Measurements from ENCODE around the gene HSPA4L. TPM values are rescaled to one million over a fixed set of nuclear protein-coding genes. Genes with fewer than 3 reads are reported as not detected.

The HSPA4L gene
- total RNA-seq, 2 donors from 2014 or later: 4.9 to 5.4 TPM

- no peaks in the 10 kb centered on the region for H3K36me3 ChIP-seq
- no peaks in the 10 kb centered on the region for H3K27me3 ChIP-seq
- TF ChIP-seq, protein P1, sequence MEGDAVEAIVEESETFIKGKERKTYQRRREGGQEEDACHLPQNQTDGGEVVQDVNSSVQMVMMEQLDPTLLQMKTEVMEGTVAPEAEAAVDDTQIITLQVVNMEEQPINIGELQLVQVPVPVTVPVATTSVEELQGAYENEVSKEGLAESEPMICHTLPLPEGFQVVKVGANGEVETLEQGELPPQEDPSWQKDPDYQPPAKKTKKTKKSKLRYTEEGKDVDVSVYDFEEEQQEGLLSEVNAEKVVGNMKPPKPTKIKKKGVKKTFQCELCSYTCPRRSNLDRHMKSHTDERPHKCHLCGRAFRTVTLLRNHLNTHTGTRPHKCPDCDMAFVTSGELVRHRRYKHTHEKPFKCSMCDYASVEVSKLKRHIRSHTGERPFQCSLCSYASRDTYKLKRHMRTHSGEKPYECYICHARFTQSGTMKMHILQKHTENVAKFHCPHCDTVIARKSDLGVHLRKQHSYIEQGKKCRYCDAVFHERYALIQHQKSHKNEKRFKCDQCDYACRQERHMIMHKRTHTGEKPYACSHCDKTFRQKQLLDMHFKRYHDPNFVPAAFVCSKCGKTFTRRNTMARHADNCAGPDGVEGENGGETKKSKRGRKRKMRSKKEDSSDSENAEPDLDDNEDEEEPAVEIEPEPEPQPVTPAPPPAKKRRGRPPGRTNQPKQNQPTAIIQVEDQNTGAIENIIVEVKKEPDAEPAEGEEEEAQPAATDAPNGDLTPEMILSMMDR (IDR thresholded peaks at IDR 0.05): no peak
- no peak overlapping the region for H3K4me3 ChIP-seq
- H3K9me3 ChIP-seq: no peaks in the 10 kb centered on the region
- DNase-seq (ENCODE audit: low spot score): no peak
- peaks cover 0 to 7% of the 10 kb centered on the region in 2 donors for H3K4me1 ChIP-seq
- H3K27ac ChIP-seq: no peak overlapping the region
Measured at GRCh38 chr4:127778102-127778501, 4.0 kb upstream of the HSPA4L start.

- H3K9me3 ChIP-seq: no peaks in the 10 kb centered on the region
- H3K27ac ChIP-seq: no peak overlapping the region
- no peak overlapping the region for H3K4me3 ChIP-seq
- DNase-seq (ENCODE audit: low spot score): no peak
- H3K27me3 ChIP-seq: no peaks in the 10 kb centered on the region
- no peaks in the 10 kb centered on the region for H3K36me3 ChIP-seq
- H3K4me1 ChIP-seq: peaks cover 0 to 21% of the 10 kb centered on the region in 2 donors
- TF ChIP-seq, protein P1 (IDR thresholded peaks at IDR 0.05): no peak
Measured at GRCh38 chr4:127780598-127780997, 1.5 kb upstream of the HSPA4L start.

- peak; percentile 66 for DNase-seq (ENCODE audit: low spot score)
- peak overlapping the region; percentile 61 to 75 for H3K4me3 ChIP-seq
- H3K36me3 ChIP-seq: no peaks in the 10 kb centered on the region
- no peaks in the 10 kb centered on the region for H3K27me3 ChIP-seq
- peak overlapping the region; percentile 74 to 86 for H3K27ac ChIP-seq
- H3K4me1 ChIP-seq: peaks cover 0 to 21% of the 10 kb centered on the region in 2 donors
- H3K9me3 ChIP-seq: no peaks in the 10 kb centered on the region
- TF ChIP-seq, protein P1 (IDR thresholded peaks at IDR 0.05): no peak
Measured at GRCh38 chr4:127781300-127782024, 660 bp upstream of the HSPA4L start.

DNA sequence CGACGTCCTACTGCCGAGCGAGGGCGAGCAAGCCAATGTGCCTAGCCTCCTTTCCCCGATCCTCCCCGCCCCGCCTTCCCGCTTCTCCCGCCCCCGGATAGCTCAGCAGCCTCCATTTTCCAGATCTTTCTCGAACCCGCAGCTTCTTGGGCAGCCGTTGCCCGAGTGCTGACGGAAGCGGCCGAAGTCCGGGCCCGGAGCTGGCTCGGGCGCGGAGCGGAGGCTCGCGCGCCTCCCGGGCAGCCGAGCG, 172 bp upstream of the HSPA4L start:
- Histone ChIP-seq H3K27ac (peak overlapping the region; percentile 74 to 86), H3K4me3 (peak overlapping the region; percentile 61 to 75), H3K4me1 (peaks cover 0 to 21% of the 10 kb centered on the region in 2 donors), H3K27me3 (no peaks in the 10 kb centered on the region), H3K36me3 (no peaks in the 10 kb centered on the region), H3K9me3 (no peaks in the 10 kb centered on the region)
- peak; percentile 76 for DNase-seq (ENCODE audit: low spot score)
- TF ChIP-seq, protein P1 (IDR thresholded peaks at IDR 0.05): no peak

DNA sequence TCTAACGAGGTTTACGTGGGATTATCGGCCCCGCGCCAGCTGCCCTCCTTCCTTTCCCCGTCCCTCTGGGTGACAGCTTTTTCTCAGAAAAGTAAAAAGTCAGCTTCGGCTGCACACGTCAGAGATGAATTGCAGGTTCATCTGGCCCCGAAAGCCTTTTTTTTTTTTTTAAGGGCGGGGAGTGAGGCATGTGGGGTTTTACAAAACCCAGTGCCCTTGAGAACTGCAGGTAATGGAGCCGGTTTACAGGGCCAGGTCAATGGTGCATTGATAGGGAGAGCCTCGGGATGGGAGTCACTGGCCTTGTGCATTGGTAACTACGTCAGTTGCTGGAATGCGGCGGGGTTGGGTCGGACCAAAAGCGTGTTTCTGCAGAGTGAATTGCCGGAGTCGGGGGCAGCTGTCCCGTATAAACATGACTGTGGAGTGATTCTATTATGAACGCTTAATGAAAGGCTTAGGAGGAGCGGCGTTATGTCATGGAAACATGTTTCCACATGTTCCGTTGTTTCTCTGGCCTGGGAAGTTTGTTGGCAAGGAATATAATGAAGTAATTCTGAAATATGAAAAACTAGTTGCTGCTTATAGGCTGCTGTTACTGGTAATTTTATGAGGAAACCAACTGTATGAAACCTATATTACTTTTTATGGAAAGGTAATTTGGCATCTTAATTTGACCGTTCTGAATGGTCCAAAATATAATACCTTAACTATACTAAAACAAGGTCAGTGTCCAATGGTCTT, 1.1 kb downstream of the HSPA4L start:
- H3K27me3 ChIP-seq: no peaks in the 10 kb centered on the region
- peak overlapping the region; percentile 74 to 86 for H3K27ac ChIP-seq
- H3K36me3 ChIP-seq: no peaks in the 10 kb centered on the region
- peak; percentile 86 for DNase-seq (ENCODE audit: low spot score)
- peak overlapping the region; percentile 61 to 75 for H3K4me3 ChIP-seq
- H3K4me1 ChIP-seq: peaks cover 0 to 21% of the 10 kb centered on the region in 2 donors
- H3K9me3 ChIP-seq: no peaks in the 10 kb centered on the region
- TF ChIP-seq, protein P1 (IDR thresholded peaks at IDR 0.05): no peak

Measured in right atrium auricular region (tissue), 2 donors.